Thyroid gland (tissue), 4 donors: ENCODE data around the gene ENPP3. TPM values are rescaled to one million over a fixed set of nuclear protein-coding genes. Genes with fewer than 3 reads are reported as not detected.

ENCODE experiments used
- DNase-seq, 2 donors: peaks; one replicate each; pipeline ENCODE4 v3.0.0-alpha.2; 2019
- H3K27ac ChIP-seq, 3 donors: fragments of 200-600 bp; sonication (generic); 1 replicate in 2 of 3; 2 replicates in 1 of 3; pipeline ENCODE4 v1.5.1; 2016 to 2019; ENCODE audit warnings: mild to moderate bottlenecking in 1 of 3, moderate library complexity in 1 of 3
- H3K27me3 ChIP-seq: fragments of 200-600 bp; sonication (generic); one replicate; pipeline ENCODE4 v1.5.1; 2019
- H3K36me3 ChIP-seq, 2 donors: fragments of 200-600 bp; sonication (generic); one replicate each; pipeline ENCODE4 v1.5.1; 2016 to 2019
- H3K4me1 ChIP-seq, 2 donors: fragments of 200-600 bp; sonication (generic); one replicate each; pipeline ENCODE4 v1.5.1; 2017 to 2019
- H3K4me3 ChIP-seq, 3 donors: fragments of 200-600 bp; sonication (generic); replicated peaks in 1 of 3; 1 replicate in 2 of 3; 2 replicates in 1 of 3; pipeline ENCODE4 v1.5.1; 2016; ENCODE audit warnings: mild to moderate bottlenecking in 1 of 3
- H3K9me3 ChIP-seq: fragments of 200-600 bp; sonication (generic); one replicate; pipeline ENCODE4 v1.5.1; 2017
- CTCF ChIP-seq, 6 experiments: fragments of 200-600 bp in 3 of 6; fragments of 450-650 bp in 3 of 6; sonication (generic) in 3 of 6; IDR thresholded peaks; one replicate each; pipeline ENCODE4 v1.5.1; 2016 to 2019; ENCODE audit warnings: antibody characterized with exemption in 6 of 6, mild to moderate bottlenecking in 2 of 6, inconsistent platforms in 1 of 6, moderate library complexity in 1 of 6
- POLR2A ChIP-seq, 2 donors: fragments of 450-650 bp; IDR thresholded peaks; one replicate each; pipeline ENCODE4 v1.6.1; 2017; ENCODE audit warnings: antibody characterized with exemption in 2 of 2, mild to moderate bottlenecking in 2 of 2, moderate library complexity in 1 of 2
- WGBS, 2 donors: methylation state at CpG; one replicate each; pipeline ENCODE4 v1.1.5; 2017; 5-methylcytosine and 5-hydroxymethylcytosine counted together
- intact Hi-C: fragments of 100-400 bp; cut with DNase I; formaldehyde crosslinking; loops from one replicate; pipeline ENCODE4 v1.15.1; 2023
- total RNA-seq, 4 donors: library from RNA; depleted of rRNA; stranded (reverse); fragments of >200 nt; gene quantifications; one replicate each; pipeline ENCODE4 v1.2.3, GENCODE V29; 2016

The ENPP3 gene
- total RNA-seq, 4 donors from 2014 or later = 0.29 to 2.1 (median 0.85) TPM

GRCh38 chr6:131736811-131737210 lies 99.7 kb downstream of the ENPP3 start:
- 96 to 100% methylated on average over 1 of the region's 1 CpG for WGBS, 2 donors
- no peak for DNase-seq
- no peak overlapping the region for H3K27ac ChIP-seq
- no peak overlapping the region for H3K4me3 ChIP-seq
- H3K27me3 ChIP-seq = no peaks in the 10 kb centered on the region
- intact Hi-C loops = no loop called here
- no peaks in the 10 kb centered on the region for H3K9me3 ChIP-seq
- no peaks in the 10 kb centered on the region for H3K4me1 ChIP-seq
- no peaks in the 10 kb centered on the region for H3K36me3 ChIP-seq
- no peak for TF ChIP-seq CTCF (IDR thresholded peaks at IDR 0.05)
- no peak for TF ChIP-seq POLR2A (IDR thresholded peaks at IDR 0.05)

GRCh38 chr6:131739136-131739535 lies 102.0 kb downstream of the ENPP3 start:
- TF ChIP-seq POLR2A (IDR thresholded peaks at IDR 0.05) (no peak), CTCF (IDR thresholded peaks at IDR 0.05) (no peak)

GRCh38 chr6:131740161-131740560 lies 103.1 kb downstream of the ENPP3 start:
- H3K9me3 ChIP-seq = no peaks in the 10 kb centered on the region
- 89 to 90% methylated on average over 4 of the region's 4 CpGs for WGBS, 2 donors
- no peak overlapping the region for H3K27ac ChIP-seq
- no peaks in the 10 kb centered on the region for H3K36me3 ChIP-seq
- no peak overlapping the region for H3K4me3 ChIP-seq
- no peaks in the 10 kb centered on the region for H3K4me1 ChIP-seq
- no peaks in the 10 kb centered on the region for H3K27me3 ChIP-seq
- intact Hi-C loops = no loop called here
- no peak for DNase-seq
- TF ChIP-seq CTCF (IDR thresholded peaks at IDR 0.05) = no peak
- no peak for TF ChIP-seq POLR2A (IDR thresholded peaks at IDR 0.05)

More at GRCh38 chr6:131739136-131739535, 102.0 kb downstream of the ENPP3 start:
- no peaks in the 10 kb centered on the region for H3K27me3 ChIP-seq
- no peaks in the 10 kb centered on the region for H3K4me1 ChIP-seq
- WGBS, 2 donors = 91 to 93% methylated on average over 5 of the region's 5 CpGs
- intact Hi-C loops = no loop called here
- H3K4me3 ChIP-seq = no peak overlapping the region
- no peaks in the 10 kb centered on the region for H3K36me3 ChIP-seq
- DNase-seq = no peak
- no peaks in the 10 kb centered on the region for H3K9me3 ChIP-seq
- no peak overlapping the region for H3K27ac ChIP-seq

- Histone ChIP-seq H3K4me3 (no peak overlapping the region), H3K27ac (no peak overlapping the region), H3K4me1 (no peaks in the 10 kb centered on the region), H3K36me3 (no peaks in the 10 kb centered on the region), H3K9me3 (no peaks in the 10 kb centered on the region), H3K27me3 (no peaks in the 10 kb centered on the region)
- 65 to 76% methylated on average over 3 of the region's 3 CpGs for WGBS, 2 donors
- no peak for DNase-seq
- intact Hi-C loops = no loop called here
- TF ChIP-seq CTCF (IDR thresholded peaks at IDR 0.05) = no peak
- no peak for TF ChIP-seq POLR2A (IDR thresholded peaks at IDR 0.05)
Observed at GRCh38 chr6:131741688-131742393, 104.7 kb downstream of the ENPP3 start.

- Histone ChIP-seq H3K27me3 (no peaks in the 10 kb centered on the region), H3K36me3 (no peaks in the 10 kb centered on the region), H3K9me3 (no peaks in the 10 kb centered on the region), H3K4me1 (no peaks in the 10 kb centered on the region), H3K4me3 (no peak overlapping the region), H3K27ac (no peak overlapping the region)
- intact Hi-C loops = no loop called here
- TF ChIP-seq POLR2A (IDR thresholded peaks at IDR 0.05) (no peak), CTCF (IDR thresholded peaks at IDR 0.05) (no peak)
- WGBS, 2 donors = 56 to 59% methylated on average over 6 of the region's 6 CpGs
- no peak for DNase-seq
Observed at GRCh38 chr6:131744432-131745287, 107.6 kb downstream of the ENPP3 start.
